Tibial nerve (tissue), 4 donors: ENCODE results near the gene LPIN3. TPM values are rescaled to one million over a fixed set of nuclear protein-coding genes. Genes with fewer than 3 reads are reported as not detected.

Source experiments
- DNase-seq, 2 donors: peaks; one replicate each; pipeline ENCODE4 v3.0.0-alpha.2; 2019; ENCODE audit warnings: low spot score in 2 of 2
- H3K27ac ChIP-seq, 4 donors: fragments of 200-600 bp; sonication (generic) in 3 of 4; one replicate each; pipeline ENCODE4 v1.5.1; 2017 to 2019; ENCODE audit warnings: mild to moderate bottlenecking in 1 of 4
- H3K27me3 ChIP-seq, 2 donors: fragments of 200-600 bp; sonication (generic) in 1 of 2; one replicate each; pipeline versions ENCODE4 v1.5.1 to v1.6.0; 2017 to 2019
- H3K36me3 ChIP-seq, 3 donors: fragments of 200-600 bp; sonication (generic); one replicate each; pipeline ENCODE4 v1.5.1; 2018 to 2019
- H3K4me1 ChIP-seq, 4 donors: fragments of 200-600 bp; sonication (generic) in 3 of 4; one replicate each; pipeline ENCODE4 v1.5.1; 2017 to 2019
- H3K4me3 ChIP-seq, 4 donors: fragments of 200-600 bp; sonication (generic) in 3 of 4; one replicate each; pipeline ENCODE4 v1.5.1; 2017 to 2019; ENCODE audit warnings: mild to moderate bottlenecking in 1 of 4, moderate library complexity in 1 of 4
- H3K9me3 ChIP-seq, 4 donors: fragments of 200-600 bp; sonication (generic) in 3 of 4; one replicate each; pipeline ENCODE4 v1.5.1; 2017 to 2019
- EP300 ChIP-seq, 2 donors: sonication (generic); formaldehyde crosslinking; IDR thresholded peaks; one replicate each; pipeline ENCODE4 v1.6.1; 2017; ENCODE audit warnings: antibody characterized with exemption in 2 of 2, mild to moderate bottlenecking in 1 of 2
- POLR2A ChIP-seq, 2 donors: fragments of 450-650 bp; IDR thresholded peaks; one replicate each; pipeline ENCODE4 v1.6.1; 2017; ENCODE audit warnings: antibody characterized with exemption in 2 of 2, mild to moderate bottlenecking in 2 of 2, moderate library complexity in 2 of 2
- WGBS, 2 donors: methylation state at CpG; one replicate each; pipeline ENCODE4 v1.1.5; 2018; 5-methylcytosine and 5-hydroxymethylcytosine counted together
- total RNA-seq, 4 donors: library from RNA; depleted of rRNA; stranded (reverse); fragments of >200 nt; gene quantifications; one replicate each; pipeline ENCODE4 v1.1.0, GENCODE V29; 2016
- TF ChIP-seq, protein P1 (sequence below), 5 experiments: fragments of 200-600 bp in 3 of 5; fragments of 450-650 bp in 2 of 5; sonication (generic) in 3 of 5; IDR thresholded peaks; one replicate each; pipeline ENCODE4 v1.5.1; 2016 to 2019; ENCODE audit warnings: antibody characterized with exemption in 5 of 5, mild to moderate bottlenecking in 3 of 5, moderate library complexity in 2 of 5

The LPIN3 gene
- total RNA-seq, 4 donors from 2014 or later: 24.5 to 64.8 (median 36.5) TPM

DNA sequence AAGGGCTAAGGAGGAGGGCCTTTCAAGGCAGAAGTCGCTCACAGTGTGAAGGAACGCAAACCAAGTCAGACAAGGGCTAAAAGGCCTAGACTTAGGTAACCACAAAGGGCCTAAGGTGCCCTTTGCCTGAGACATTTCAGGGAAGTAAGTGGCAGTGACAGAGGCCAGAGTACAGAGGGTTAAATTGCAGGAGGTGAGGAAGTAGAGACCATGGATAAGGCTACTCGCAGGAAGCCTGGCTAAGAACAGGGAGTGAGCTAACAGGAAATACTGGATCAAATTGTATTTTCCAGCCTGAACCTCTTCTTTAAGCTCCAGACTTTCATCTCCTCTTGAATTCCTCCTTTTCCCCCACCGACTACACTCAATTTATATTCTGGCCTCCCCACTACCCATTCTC, 39.7 kb upstream of the LPIN3 start:
- DNase-seq: no peak
- Histone ChIP-seq H3K9me3 (no peaks in the 10 kb centered on the region), H3K27me3 (no peaks in the 10 kb centered on the region), H3K27ac (no peak overlapping the region), H3K4me3 (no peak overlapping the region), H3K4me1 (peaks cover 0 to 5% (median 0%) of the 10 kb centered on the region in 4 donors), H3K36me3 (no peaks in the 10 kb centered on the region)
- TF ChIP-seq EP300 (IDR thresholded peaks at IDR 0.05) (no peak), POLR2A (IDR thresholded peaks at IDR 0.05) (no peak)
- TF ChIP-seq, protein P1, sequence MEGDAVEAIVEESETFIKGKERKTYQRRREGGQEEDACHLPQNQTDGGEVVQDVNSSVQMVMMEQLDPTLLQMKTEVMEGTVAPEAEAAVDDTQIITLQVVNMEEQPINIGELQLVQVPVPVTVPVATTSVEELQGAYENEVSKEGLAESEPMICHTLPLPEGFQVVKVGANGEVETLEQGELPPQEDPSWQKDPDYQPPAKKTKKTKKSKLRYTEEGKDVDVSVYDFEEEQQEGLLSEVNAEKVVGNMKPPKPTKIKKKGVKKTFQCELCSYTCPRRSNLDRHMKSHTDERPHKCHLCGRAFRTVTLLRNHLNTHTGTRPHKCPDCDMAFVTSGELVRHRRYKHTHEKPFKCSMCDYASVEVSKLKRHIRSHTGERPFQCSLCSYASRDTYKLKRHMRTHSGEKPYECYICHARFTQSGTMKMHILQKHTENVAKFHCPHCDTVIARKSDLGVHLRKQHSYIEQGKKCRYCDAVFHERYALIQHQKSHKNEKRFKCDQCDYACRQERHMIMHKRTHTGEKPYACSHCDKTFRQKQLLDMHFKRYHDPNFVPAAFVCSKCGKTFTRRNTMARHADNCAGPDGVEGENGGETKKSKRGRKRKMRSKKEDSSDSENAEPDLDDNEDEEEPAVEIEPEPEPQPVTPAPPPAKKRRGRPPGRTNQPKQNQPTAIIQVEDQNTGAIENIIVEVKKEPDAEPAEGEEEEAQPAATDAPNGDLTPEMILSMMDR (IDR thresholded peaks at IDR 0.05): no peak
- WGBS, 2 donors: 77 to 85% methylated on average over 4 of the region's 4 CpGs

DNA sequence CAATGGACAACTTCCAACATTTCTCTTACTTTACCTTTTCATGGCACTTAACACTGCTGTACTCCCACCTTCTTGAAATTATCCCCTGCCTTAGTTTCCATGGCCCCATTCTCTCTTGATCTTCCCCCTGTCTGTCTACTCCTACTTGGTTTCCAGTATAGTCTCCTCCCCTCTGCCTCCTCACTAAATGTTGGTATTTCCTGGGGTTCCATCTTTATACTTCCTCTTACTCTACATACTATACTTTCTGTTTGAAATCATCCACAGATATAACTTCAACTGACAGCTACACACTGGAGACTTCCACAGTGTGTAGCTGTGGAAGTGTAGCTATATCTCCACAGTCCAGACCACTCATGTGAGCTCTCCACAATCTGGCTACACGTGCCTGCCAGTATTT, 36.6 kb upstream of the LPIN3 start:
- Histone ChIP-seq H3K4me3 (no peak overlapping the region), H3K9me3 (no peaks in the 10 kb centered on the region), H3K36me3 (no peaks in the 10 kb centered on the region), H3K27me3 (no peaks in the 10 kb centered on the region), H3K4me1 (peaks cover 0 to 19% (median 9%) of the 10 kb centered on the region in 4 donors), H3K27ac (no peak overlapping the region)
- 78 to 84% methylated on average over 1 of the region's 1 CpG for WGBS, 2 donors
- TF ChIP-seq EP300 (IDR thresholded peaks at IDR 0.05): no peak
- no peak for TF ChIP-seq POLR2A (IDR thresholded peaks at IDR 0.05)
- TF ChIP-seq, protein P1 (IDR thresholded peaks at IDR 0.05): no peak
- DNase-seq: no peak

DNA sequence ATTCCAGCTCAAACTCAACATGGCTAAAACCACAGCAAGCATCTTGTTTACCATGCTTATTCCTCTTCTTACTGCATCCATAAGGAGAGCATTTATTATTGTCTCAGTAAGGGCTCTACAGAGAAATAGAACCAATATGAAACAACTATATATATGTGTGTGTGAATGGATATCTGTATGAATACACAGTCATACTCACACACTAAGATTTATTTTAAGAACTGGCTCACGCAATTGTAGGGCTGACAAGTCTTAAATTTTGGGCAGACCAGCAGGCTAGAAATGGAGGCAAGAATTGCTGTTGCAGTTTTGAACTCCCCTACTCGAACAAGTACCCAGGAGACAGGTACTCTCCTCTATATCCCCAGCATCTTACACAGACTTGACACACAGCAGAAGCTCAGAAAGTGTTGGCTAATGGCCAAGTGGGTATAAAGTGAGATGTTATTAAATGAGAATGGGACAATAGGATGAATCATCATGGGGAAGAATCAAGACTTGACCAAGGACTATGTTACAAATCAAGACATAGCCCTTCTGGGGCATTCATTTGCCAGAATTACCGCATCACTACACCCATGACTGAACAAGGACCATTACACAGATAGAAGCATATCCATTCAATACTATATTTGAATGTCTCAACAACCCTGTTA, 36.1 kb upstream of the LPIN3 start:
- WGBS, 2 donors: 87 to 90% methylated on average over 3 of the region's 3 CpGs
- no peaks in the 10 kb centered on the region for H3K9me3 ChIP-seq
- TF ChIP-seq, protein P1 (IDR thresholded peaks at IDR 0.05): no peak
- no peak for TF ChIP-seq POLR2A (IDR thresholded peaks at IDR 0.05)
- TF ChIP-seq EP300 (IDR thresholded peaks at IDR 0.05): no peak
- H3K27me3 ChIP-seq: no peaks in the 10 kb centered on the region
- H3K36me3 ChIP-seq: no peaks in the 10 kb centered on the region
- H3K4me1 ChIP-seq: peaks cover 0 to 24% (median 12%) of the 10 kb centered on the region in 4 donors
- no peak overlapping the region for H3K27ac ChIP-seq
- DNase-seq: no peak
- no peak overlapping the region for H3K4me3 ChIP-seq

DNA sequence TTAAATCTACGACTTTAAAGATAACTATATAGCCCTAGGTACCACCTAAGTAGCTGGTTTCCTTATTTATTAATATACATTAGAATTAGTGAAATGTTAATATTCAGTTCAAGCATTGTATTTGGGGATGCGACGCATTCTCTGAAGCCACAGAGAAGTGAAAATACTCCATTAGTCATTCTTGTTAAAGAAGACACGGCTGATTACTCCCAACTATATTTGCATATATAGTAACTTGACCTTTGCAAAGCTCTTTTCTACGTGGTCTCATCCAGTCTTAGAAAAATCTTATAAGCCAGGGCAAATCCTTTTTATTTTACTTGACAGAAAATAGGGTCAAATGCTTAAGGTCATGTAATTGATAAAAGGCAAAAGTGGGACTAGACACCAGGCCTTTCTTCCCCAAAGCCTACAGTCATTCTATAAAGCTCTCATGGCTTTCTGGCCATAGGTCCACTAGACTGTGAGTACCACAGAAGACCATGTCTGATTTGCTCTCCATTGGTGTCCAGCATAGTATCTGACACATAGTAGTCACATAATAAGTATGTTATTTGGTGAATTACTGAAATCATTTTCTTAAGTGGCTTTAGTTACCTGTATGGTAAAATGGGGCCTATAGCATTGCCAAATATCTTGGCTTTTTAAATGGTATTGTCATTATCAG, 34.4 kb upstream of the LPIN3 start:
- H3K4me1 ChIP-seq: peaks cover 0 to 24% (median 15%) of the 10 kb centered on the region in 4 donors
- DNase-seq: no peak
- no peaks in the 10 kb centered on the region for H3K9me3 ChIP-seq
- H3K27me3 ChIP-seq: no peaks in the 10 kb centered on the region
- no peak overlapping the region for H3K27ac ChIP-seq
- H3K36me3 ChIP-seq: no peaks in the 10 kb centered on the region
- no peak overlapping the region for H3K4me3 ChIP-seq
- WGBS, 2 donors: 87 to 88% methylated on average over 5 of the region's 5 CpGs
- TF ChIP-seq POLR2A (IDR thresholded peaks at IDR 0.05): no peak
- no peak for TF ChIP-seq EP300 (IDR thresholded peaks at IDR 0.05)
- TF ChIP-seq, protein P1 (IDR thresholded peaks at IDR 0.05): no peak

DNA sequence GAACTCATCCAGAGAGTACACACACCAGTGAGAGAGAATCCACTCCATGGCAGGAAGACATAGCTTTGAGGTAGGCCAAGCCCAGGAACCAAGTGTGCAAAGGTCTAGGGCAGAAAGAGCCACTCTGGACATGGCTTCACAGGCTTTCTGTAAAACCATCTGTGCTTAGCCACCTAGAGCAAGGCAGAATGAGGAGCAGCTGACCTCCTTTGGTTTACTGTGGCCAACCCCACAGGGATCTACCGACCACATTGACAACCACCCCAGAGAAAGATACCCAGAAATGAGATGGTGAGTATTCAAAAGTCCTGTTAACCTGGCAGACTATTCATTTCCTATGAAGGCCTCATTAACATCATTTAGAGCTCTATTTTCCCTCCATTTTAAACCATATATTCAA, 33.6 kb upstream of the LPIN3 start:
- H3K4me1 ChIP-seq: peaks cover 0 to 24% (median 15%) of the 10 kb centered on the region in 4 donors
- H3K27ac ChIP-seq: no peak overlapping the region
- no peak for DNase-seq
- H3K4me3 ChIP-seq: no peak overlapping the region
- WGBS, 2 donors: 90 to 94% methylated on average over 1 of the region's 1 CpG
- H3K27me3 ChIP-seq: no peaks in the 10 kb centered on the region
- H3K36me3 ChIP-seq: no peaks in the 10 kb centered on the region
- no peaks in the 10 kb centered on the region for H3K9me3 ChIP-seq
- TF ChIP-seq EP300 (IDR thresholded peaks at IDR 0.05) (no peak), POLR2A (IDR thresholded peaks at IDR 0.05) (no peak)
- TF ChIP-seq, protein P1 (IDR thresholded peaks at IDR 0.05): no peak
